ENCODE results near the gene AMTN.
"Not testable (repeated sequence)": the region's sequence is repeated elsewhere in the genome, so short reads cannot be mapped to it uniquely, and the experiment has no call there.

Gene AMTN

GRCh38 chr4:70518269-70518668 is at the start of gene AMTN:
Gene AMTN (plus strand): TSS chr4:70518569. CDS start chr4:70518778, 209 bp downstream.
- no peak for TF ChIP-seq CTCF (IDR thresholded peaks at IDR 0.05; ENCODE audit: insufficient read depth, low read depth, low read length, missing control alignments)
- no peak within 1 kb of the TSS for H3K4me3 ChIP-seq (ENCODE audit: low read length)
- DNase-seq (ENCODE audit: low read depth), result no peak

GRCh38 chr4:70471897-70472296 is 46.5 kb upstream of the AMTN start, which contains the start of gene MUC7:
Gene MUC7 (plus strand): TSS chr4:70472197. CDS start chr4:70474022, 1,825 bp downstream.
- H3K4me3 ChIP-seq (ENCODE audit: low read length), result no peak within 1 kb of the TSS
- TF ChIP-seq CTCF (IDR thresholded peaks at IDR 0.05; ENCODE audit: insufficient read depth, low read depth, low read length, missing control alignments), result no peak
- DNase-seq (ENCODE audit: low read depth), result no peak

GRCh38 chr4:70473679-70474078 is 44.7 kb upstream of the AMTN start:
- no peak for DNase-seq (ENCODE audit: low read depth)
- H3K4me3 ChIP-seq (ENCODE audit: low read length), result no peak overlapping the region
- no peak for TF ChIP-seq CTCF (IDR thresholded peaks at IDR 0.05; ENCODE audit: insufficient read depth, low read depth, low read length, missing control alignments)

- H3K4me3 ChIP-seq (ENCODE audit: low read length), result no peak overlapping the region
- no peak for DNase-seq (ENCODE audit: low read depth)
- no peak for TF ChIP-seq CTCF (IDR thresholded peaks at IDR 0.05; ENCODE audit: insufficient read depth, low read depth, low read length, missing control alignments)
These were observed 29.6 kb upstream of the AMTN start for GRCh38 chr4:70488748-70489147.

- no peak overlapping the region for H3K4me3 ChIP-seq (ENCODE audit: low read length)
- no peak for DNase-seq (ENCODE audit: low read depth)
- no peak for TF ChIP-seq CTCF (IDR thresholded peaks at IDR 0.05; ENCODE audit: insufficient read depth, low read depth, low read length, missing control alignments)
These were observed 22.1 kb upstream of the AMTN start for GRCh38 chr4:70496231-70496630.

- DNase-seq (ENCODE audit: low read depth), result peak; percentile 9
- H3K4me3 ChIP-seq (ENCODE audit: low read length), result not testable (repeated sequence)
These were observed 16.5 kb upstream of the AMTN start for GRCh38 chr4:70501838-70502237.

GRCh38 chr4:70504733-70505132 is 13.6 kb upstream of the AMTN start:
- no peak overlapping the region for H3K4me3 ChIP-seq (ENCODE audit: low read length)
- no peak for TF ChIP-seq CTCF (IDR thresholded peaks at IDR 0.05; ENCODE audit: insufficient read depth, low read depth, low read length, missing control alignments)
- no peak for DNase-seq (ENCODE audit: low read depth)

All from epithelial cell of esophagus (primary cell).